HG03280 (cell line): ENCODE results near the gene CDKAL1.
"Not testable (repeated sequence)": the region's sequence is repeated elsewhere in the genome, so short reads cannot be mapped to it uniquely, and the experiment has no call there.

ENCODE experiments used
- ATAC-seq: cut with Tn5 transposase; IDR thresholded peaks from one replicate; pipeline ENCODE4 v1.9.1; 2021; ENCODE audit warnings: mild to moderate bottlenecking, moderate library complexity; ENCODE audit not compliant: unreplicated experiment

The CDKAL1 gene

DNA sequence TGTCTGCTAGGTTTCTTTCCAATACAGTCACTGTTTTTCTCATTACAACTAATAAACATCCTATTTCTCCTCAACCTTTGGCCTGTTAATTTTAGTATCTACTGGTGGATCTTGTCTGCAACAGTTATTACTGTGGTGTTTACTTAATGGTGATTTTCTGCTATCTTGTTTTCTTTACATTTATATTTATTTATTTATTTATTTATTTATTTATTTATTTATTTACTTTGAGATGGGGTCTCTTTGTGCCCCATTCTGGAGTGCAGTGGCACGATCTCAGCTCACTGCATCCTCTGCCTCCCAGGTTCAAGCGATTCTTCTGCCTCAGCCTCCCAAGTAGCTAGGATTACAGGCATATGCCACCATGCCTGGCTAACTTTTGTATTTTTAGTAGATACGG lies 15.1 kb downstream of the CDKAL1 start:
- not testable (repeated sequence) for ATAC-seq

DNA sequence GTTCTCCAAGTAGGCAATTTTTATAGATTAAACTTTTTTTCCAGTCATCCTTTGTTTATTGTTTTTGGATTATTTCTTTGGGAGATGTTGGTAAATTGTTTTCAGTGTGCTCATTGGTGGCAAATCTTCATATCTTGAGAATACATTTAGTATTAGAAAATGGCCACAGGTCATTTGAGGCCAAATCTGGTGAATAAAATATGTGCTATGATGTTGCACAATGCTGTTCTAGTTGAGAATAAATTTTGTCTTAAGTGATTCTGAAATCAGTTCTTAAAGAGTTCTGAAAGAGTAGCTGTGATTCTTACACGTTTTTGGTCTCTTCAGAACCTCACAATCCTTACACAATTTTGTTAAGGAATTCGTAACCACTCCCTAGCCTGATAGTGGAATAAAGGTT lies 20.1 kb downstream of the CDKAL1 start:
- ATAC-seq = no peak

DNA sequence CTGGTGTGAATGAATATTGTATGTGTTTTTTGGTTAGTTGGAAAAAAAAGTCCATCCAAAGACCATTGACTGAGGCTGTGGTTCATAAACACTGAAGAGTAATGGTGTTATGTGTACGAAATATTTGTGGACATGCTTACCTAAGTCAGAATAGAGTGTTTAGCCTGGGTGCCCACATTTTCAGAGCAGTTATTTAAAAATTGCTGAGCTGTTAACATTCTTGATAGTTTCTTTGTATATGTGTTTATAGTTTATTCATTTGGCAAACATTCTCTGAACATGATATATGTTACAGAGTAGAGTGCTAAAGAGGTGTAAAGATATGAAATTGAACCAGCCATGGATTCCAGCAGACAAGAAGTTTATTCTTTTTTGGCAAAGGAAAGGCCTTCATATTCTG lies 20.6 kb downstream of the CDKAL1 start:
- no peak for ATAC-seq

DNA sequence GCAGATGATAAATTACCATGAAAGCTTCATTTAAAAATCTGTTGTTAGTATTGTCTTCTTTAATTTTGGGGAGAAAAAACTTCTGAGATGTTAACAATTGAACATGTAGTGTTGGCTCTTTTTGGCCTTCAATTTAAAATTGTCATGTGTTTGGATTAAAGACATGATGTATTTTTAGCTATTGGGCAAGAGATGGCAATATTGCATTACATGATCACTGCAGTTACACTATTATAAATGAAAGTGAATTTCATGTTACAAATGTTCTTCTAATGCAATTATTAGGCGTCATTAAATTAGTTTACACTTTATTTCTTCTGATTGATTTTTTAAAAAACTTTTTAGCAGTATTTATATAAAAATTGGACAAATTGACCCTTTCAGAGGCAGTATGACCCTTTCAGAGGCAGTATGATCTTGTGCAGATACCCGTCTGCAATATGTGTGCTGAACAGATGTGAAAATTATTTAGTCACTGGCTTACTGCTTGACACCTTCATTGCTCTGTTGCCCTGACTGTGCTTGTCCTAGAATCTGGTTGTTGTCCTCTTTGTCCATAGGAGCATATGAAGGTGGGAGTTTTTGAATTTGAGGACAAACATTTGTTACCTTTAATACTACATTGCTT lies 25.8 kb downstream of the CDKAL1 start:
- no peak for ATAC-seq

DNA sequence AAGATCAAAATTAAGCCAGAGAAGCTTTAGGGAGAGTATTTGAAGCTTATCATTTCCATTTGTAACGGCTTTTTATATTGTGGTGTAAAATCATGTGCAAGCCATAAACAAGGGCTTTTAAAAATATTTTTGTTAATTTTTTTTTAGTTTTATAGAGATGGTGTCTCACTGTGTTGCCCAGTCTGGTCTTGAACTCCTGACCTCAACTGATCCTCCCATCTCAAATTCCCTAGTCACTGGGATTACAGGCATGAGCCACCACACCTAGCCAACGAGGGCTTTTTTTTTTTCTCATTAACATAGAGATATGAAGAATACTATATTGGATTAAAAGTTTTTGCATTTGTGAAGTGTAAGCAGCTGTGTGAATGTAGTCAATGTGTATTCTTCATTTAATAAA lies 29.1 kb downstream of the CDKAL1 start:
- no peak for ATAC-seq

DNA sequence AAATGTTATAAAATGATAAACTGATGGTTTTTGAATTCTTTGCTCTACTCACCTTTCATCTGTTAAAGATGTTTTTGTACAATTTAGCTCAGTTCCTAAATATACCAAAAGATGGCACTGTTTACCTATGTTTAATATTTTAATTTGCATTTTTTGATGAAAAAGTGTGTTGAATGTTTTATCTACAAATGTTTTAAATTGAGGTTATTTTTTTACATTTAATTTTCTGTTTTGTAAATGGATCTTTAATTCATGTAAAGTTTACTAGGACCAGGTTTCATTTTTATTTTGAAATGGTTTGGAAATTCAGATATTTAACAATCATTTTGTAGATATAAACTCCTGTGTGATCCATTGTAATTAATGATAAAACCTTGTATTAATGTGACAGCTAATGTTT lies 30.0 kb downstream of the CDKAL1 start:
- no peak for ATAC-seq

DNA sequence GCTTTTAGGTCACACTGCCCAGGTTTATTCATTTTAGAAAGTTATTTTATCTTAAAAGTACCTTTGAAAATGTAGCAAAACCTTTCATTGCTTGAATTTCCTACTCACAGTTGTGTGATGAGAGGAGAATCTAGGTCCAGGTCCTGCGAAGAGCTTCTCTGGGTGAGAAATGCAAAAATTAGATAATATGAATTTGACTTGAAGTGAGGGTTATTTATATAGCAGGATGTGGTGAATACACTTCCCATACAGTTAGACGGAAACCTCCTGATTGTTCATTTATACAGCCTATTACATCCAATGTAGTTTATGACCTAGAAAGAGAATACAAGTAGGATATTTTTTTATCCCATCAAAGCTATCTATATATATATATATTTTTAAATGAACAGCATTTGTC lies 30.5 kb downstream of the CDKAL1 start:
- no peak for ATAC-seq

DNA sequence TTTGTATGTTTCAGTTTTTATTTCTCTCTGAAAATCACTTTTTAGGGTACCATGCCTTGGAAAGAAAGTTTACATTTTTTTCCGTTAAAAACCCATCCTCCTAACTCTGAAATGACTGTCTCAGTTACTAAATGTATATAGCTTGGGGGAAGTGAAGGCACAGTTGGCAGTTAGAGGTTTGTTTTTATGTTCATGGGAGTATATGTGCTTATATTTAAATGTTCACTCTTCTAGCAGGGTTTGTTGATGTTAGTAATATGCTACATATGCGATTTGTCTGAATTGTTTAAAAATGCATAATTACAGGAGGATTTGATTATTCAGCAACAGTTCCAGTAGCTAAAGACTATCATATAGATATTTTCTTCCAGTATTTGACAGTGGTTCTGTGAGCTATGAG lies 31.1 kb downstream of the CDKAL1 start:
- ATAC-seq = no peak

DNA sequence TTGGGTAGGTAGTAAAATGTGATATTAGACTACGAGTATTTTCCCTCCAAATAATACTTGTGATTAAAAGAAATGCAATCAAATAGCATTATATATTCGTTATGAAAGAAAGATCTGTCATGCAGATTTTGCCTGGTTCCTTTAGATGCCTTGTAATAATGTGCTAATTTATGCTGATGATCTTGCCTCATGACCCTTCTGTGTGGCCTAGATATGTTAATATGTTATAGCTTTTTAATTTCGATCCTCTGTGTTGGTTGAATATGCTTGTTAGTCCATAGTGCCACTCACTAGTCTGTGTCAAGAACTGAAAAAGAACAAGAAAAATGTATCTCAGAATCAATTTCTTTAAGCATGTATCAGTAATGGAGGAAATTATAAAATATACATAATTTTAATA lies 31.9 kb downstream of the CDKAL1 start:
- no peak for ATAC-seq

DNA sequence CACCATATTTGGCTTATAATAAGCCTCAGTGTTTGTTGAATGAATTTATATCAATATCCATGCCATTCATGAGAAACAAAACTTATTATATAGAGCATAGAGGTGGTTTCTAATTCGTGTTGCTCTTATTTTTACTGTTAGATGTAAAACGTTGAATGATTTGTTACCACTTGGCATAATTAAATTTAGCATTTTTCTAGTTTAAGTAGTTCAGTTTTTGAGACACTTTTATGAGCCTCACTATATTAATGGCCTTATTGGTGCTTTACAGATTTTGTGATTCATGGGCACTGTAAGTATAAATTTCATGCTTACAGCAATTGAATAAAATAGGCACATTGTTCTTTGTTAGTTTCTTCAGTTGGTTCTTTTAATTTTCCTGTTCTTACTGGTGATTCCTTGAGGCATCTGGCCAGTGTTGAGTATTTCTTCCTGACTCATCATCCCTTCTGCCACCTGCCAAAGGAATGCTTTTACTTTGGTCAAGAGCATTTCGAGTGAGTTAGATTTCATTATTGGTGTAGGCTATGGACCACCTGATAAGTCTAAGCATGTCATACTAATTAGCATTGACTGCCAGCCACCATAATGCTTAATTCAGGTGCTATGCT lies 34.8 kb downstream of the CDKAL1 start:
- no peak for ATAC-seq

DNA sequence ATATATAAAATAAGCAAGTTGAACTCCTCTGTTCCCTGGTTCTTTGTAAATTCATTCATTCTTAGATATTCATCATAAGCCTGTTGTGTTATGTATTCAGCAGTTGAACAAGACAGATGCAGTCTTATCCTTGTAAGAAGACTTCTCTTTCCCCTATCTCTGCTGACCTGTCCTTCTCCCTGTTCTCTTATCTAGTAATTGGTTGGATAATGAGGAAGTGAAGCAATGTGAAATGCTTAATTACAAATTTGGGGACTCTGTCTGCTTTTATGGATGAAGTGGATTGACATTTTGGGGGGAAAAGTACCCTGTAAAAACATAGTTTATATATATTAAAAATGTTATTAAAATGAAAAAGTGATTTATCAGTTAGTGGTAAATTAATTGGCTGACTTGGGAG lies 37.0 kb downstream of the CDKAL1 start:
- no peak for ATAC-seq

DNA sequence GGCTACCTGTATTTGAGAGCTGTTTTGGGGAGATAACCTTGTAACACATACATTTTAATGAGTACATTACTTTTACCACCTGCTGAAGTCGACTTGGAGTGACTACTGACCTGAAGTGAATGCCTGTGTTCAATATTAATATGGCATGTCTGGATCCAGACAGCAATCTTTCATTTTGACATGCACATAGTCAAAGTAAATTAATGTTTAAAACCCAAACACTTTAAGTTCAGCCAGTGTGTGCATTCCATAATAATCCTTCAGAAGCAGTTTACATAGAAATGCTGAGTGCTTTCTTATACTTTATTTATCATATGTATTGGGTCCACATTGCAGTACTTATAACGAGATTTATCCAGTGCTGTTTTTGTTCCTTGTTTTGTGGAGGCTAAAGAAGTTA lies 38.0 kb downstream of the CDKAL1 start:
- ATAC-seq = no peak

DNA sequence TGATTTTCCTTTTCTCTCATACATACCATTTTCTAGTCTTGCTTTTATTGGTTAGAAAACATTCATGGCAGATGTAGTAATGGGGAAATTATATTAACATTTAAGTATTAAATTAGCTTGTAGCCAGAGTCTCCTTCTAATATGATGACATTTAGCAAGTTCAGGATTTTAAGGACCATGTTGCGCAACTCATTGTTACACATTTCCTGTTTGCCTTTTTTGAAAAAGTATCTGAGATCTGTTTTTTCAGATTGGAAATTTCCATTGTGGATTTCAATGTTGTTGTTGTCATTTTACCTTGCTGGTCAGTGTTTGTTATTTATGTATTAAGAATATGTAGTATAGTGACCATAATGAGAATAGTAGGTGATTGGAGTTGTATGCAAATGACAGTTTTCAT lies 38.7 kb downstream of the CDKAL1 start:
- ATAC-seq = no peak

DNA sequence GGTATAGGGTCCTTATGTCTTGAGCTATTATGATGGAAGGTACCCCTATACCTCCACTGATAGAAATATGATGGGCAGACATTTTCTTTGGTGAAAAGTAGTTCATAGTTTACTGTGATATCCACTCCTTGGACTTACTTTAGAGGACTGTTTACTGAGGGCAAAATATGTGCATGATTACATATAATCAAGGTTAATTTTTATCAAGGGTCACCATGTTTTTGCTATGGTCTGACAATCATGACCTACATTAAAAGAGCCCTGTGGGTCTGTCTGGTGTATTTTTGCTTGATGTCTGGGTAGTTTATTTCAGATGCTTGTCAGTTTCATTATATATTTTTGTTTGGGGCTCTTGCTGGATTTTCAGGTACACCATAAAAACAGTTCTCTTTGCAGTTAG lies 40.1 kb downstream of the CDKAL1 start:
- no peak for ATAC-seq

DNA sequence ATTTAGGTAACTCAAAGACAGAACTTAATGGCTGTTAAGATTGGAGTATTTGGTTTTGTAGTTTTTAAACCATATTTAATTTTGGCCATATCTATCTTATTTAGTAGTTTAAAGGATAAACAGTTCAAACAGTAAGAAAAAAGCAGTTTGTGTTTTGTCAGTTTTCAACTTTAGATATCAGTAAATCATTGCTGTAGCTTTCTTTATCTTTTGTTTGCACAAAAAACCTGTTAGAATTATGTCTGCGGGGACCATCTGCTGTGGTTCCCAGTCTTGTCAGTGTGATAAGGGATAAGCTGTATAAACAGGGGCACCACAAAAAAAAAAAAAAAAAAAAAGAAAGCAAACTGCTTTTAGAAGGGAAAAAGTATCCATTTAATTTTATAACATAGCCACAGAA lies 40.9 kb downstream of the CDKAL1 start:
- ATAC-seq = no peak

DNA sequence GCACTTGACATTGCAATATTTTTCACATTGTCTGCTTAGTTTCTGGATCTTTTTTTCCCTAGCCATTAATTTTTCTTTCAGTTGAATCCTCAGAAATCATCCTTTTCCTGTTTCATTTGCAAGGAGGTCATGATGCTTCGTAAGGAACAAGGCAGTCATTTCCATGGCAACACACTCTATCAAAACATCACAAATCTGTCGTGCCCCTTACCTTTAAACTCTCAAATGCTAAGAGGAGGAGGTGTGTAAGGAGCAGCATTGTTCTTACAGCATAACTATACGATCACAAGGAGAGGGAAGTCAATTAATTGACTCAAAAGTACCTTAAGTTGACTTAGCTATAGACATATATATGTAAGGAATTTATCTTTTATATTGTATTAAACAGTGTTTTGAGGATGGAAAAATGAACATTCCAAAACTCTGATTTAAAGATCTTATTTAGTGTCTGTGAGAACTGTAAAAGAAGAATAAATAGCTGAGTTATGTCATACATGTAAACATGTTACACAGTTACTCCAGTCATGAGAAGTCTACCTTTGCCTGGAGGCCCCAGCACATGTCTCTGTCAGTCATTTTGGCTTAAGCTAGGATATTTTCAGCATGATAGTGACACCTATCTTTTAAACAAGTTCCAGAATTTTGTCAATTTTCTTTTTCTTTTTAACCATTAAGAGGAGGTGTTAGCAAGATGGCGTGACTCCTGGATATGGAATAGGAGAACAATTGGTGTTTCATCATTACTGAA lies 41.6 kb downstream of the CDKAL1 start:
- no peak for ATAC-seq

DNA sequence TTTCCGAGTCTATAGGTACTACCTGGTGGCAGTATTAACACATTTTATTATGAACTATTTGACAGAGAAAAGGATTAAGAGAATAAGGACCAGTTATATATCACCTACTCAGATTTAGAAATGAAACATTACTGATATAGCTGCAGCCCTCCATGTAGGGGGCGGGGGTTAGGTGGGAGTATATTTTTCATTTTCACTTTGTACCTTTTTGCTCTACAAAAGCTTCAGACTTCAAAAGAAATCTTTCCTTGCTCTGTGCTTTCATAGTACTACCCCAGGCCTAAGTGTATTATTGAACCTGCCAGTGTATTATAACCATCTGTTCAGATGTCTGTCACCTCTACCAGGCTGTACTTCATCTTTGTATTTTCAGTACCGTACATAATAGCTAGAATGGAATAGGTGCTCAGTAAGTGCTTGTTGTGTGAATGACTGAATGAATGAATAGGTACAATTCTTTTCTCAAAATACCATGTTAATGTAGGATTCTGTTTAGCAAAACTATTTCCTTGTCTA lies 43.0 kb downstream of the CDKAL1 start:
- no peak for ATAC-seq

DNA sequence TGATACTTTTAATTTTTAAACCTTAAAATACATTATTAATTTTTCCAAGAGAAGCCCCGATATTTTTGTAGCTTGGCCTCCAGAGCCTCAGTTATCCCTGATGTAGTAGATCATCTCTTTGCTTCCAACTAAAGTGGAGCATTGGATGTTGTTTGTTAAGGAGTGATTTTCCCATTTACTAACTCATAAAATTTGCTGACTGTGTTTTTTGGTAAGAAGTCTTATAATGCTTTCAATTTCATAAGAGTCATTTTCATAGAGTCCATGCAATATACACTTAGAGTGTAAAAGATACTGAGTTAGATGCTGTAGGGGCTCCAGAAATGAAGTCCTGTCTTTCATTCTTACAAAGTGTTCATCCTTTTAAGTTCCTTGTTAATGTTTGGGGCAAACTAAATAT lies 46.8 kb downstream of the CDKAL1 start:
- ATAC-seq = no peak

DNA sequence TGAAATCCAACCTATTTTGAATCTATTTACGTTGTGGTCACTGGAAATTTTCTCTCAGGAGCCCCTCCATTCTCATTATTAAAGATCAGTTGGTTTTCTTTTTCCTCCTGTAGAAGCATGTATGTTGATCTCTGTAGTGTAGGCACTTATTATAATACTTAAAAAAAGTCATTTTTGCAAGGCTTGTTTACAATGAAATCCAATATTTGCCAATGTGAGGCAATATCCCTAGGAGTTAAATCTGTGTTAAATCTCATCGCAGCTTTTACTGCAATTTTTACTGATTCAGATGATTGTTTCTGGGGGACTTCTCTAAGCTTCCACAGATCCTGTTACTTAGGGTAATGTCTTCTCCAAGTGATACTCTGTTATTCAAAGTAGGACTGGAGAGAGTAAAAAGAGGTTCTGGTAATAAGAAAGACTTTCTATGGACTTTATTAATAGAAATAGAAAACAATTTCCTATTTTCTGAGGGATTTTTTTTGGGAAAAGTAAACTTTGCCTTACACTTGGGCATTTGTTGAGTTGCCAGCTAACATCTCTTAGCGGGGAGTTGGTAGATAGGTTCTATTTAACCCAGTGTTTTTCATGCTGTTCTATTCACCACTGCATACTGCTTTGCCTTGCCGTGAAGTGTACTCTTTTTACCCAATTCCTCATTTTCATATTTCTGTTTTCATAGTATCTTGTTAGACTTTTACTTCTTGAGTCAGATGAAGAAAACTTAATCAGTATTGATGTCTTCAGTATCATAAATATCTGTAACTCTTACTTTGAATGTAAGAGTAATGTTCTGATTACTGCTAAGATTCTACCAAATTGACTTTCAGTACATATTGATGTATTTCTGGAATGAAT lies 48.6 kb downstream of the CDKAL1 start:
- ATAC-seq = peak; percentile 54

DNA sequence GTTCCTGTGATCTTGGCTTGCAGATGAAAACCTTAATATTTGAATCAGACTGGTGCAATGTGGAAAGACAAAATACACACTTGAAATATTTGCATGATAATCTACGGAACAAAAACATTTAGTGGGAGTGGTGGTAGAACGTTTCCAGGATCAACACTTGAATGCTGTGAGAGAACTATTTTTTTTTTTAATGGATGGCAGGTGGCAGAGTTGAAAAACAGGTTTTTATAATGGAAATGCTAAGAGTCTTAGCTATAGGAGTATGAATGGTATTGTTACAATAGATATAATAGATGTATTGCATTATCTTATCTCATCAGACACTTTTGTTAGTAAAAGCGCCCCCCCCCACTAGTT lies 49.2 kb downstream of the CDKAL1 start:
- ATAC-seq = no peak

DNA sequence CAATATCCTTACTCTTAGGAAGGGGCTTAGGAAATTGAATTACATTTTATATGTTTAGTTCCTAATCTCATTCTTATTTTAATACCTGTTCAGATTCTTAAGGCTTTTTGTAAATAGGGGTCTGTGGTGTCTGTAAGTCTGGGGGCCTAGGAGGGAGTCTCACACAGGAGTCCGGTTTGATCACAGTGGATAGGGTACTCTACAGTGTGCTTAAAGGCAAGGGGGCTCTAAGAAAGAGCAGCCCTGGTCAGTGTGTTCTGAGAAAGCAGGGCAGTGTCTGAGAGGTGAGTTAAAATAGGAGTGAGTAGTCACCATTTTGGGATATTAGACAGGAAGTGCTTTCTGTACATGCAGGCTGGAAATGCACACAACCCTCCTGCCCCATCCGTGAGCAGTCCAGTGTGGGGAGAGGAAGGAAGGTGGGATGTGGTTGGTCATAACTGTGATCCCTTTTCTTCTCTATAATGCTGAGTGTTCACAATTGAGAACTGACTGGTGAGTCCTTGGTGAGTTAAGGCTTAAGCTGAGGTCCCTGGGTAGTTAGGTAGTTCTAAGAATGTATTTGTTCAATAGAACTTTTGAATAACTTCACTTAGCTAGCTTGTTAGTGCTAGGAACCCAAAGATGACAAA lies 50.0 kb downstream of the CDKAL1 start:
- no peak for ATAC-seq
